Measurements from ENCODE around the gene FAM171A2. TPM values are rescaled to one million over a fixed set of nuclear protein-coding genes. Genes with fewer than 3 reads are reported as not detected.
"Not testable (repeated sequence)": the region's sequence is repeated elsewhere in the genome, so short reads cannot be mapped to it uniquely, and the experiment has no call there.

The FAM171A2 gene
- under 1 TPM; 0.35 to 0.43 TPM for total RNA-seq

DNA sequence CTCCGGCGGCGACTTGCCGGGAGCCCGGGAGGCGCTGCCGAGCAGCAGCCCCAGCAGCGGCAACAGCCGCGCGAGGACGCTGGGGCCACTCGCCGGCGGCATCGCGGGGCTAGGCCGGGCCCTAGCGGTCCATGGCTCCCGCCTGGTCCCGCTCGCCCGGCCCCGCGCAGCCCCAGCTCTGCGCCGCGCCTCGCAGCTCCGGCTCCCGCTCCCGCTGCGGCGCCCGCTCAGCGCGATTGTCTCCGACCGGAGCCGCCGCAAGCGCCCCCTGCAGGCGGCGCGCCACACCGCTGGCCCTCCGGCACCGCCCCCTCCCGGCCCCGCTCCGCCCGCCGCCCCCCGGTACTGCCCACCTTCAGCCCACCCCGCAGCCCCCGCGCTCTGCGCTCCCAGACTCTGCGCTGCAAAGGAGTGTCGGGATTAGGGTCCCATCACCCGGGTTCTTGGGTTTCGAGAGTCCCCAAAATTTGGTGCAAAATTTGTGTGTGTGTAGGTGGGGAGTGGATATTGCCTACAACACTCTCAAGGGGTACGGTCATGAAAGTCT is at the start of gene FAM171A2:
TSS of gene FAM171A2 (minus strand) at position 241 of the 547 bp plus-strand sequence. CDS start at position 102, 139 bp downstream.
- H3K36me3 Mint-ChIP-seq, result no peaks in the 10 kb centered on the region
- peak; percentile 89 to 94 for ATAC-seq
- H3K27ac Mint-ChIP-seq, result no peak within 1 kb of the TSS
- DNase-seq (ENCODE audit: low spot score in 2 of 2), result peak in 1 of 2 donors; percentile 83
- H3K9me3 Mint-ChIP-seq, result no peaks in the 10 kb centered on the region

- ATAC-seq, result no peak
- H3K36me3 Mint-ChIP-seq, result no peaks in the 10 kb centered on the region
- H3K27ac Mint-ChIP-seq, result no peak overlapping the region
- DNase-seq (ENCODE audit: low spot score in 2 of 2), result no peak
- no peaks in the 10 kb centered on the region for H3K9me3 Mint-ChIP-seq
These were observed 45.8 kb upstream of the FAM171A2 start for GRCh38 chr17:44409309-44410028.

DNA sequence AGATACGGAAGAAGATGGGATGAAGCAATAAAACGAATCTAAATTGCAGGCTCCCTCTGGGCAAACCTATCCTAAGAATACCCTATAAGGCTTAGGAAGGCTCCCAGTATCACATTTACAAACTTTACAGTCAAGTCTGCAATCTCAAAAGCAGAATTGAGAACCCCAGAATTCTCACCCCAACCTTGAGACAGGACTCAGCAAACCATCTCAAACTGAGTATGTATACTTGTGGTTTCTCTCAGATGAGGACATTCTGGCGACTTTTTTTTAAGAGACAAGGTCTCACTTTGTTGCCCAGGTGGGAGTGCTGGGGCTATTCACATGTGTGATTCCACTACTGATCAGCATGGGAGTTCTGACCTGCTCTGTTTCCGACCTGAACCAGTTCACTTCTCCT is 45.1 kb upstream of the FAM171A2 start:
- Mint-ChIP-seq H3K27ac (no peak overlapping the region), H3K9me3 (no peaks in the 10 kb centered on the region), H3K36me3 (no peaks in the 10 kb centered on the region)
- DNase-seq (ENCODE audit: low spot score in 2 of 2) (no peak), ATAC-seq (no peak)

DNA sequence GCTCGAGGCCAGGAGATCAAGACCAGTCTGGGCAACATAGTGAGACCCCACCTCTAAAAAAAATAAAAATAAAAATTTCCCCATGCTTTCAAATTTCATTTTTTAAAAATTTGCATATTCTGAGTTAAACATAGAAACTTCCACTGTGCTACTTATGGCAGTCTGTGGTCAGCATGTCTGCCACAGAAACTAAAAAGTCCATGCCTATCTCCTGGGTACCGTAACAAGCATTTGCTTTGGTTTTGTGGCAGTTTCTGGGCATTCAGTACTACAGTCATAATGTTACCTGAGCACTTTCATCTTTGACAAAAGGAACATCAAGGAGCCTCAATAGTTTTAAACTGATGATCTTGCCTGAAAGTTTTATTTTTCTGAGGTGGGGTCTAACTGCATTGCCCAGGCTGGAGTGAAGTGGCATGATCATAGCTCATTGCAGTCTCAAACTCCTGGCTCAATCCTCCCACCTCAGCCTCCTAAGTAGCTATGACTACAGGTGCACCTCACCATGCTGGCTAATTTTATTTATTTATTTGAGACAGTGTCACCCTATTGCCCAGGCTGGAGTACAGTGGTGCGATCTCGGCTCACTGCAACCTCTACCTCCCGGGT is 39.0 kb upstream of the FAM171A2 start:
- no peak for DNase-seq (ENCODE audit: low spot score in 2 of 2)
- Mint-ChIP-seq H3K27ac (peak overlapping the region in 1 of 2 donors; percentile 7), H3K9me3 (no peaks in the 10 kb centered on the region), H3K36me3 (peaks cover 16 to 20% of the 10 kb centered on the region in 2 donors)
- ATAC-seq, result peak; percentile 88 to 94

GRCh38 chr17:44400226-44400847 is 36.7 kb upstream of the FAM171A2 start:
- Mint-ChIP-seq H3K9me3 (no peaks in the 10 kb centered on the region), H3K27ac (peak overlapping the region in 1 of 2 donors; percentile 89), H3K36me3 (peaks cover 19 to 21% of the 10 kb centered on the region in 2 donors)
- no peak for ATAC-seq
- no peak for DNase-seq (ENCODE audit: low spot score in 2 of 2)

DNA sequence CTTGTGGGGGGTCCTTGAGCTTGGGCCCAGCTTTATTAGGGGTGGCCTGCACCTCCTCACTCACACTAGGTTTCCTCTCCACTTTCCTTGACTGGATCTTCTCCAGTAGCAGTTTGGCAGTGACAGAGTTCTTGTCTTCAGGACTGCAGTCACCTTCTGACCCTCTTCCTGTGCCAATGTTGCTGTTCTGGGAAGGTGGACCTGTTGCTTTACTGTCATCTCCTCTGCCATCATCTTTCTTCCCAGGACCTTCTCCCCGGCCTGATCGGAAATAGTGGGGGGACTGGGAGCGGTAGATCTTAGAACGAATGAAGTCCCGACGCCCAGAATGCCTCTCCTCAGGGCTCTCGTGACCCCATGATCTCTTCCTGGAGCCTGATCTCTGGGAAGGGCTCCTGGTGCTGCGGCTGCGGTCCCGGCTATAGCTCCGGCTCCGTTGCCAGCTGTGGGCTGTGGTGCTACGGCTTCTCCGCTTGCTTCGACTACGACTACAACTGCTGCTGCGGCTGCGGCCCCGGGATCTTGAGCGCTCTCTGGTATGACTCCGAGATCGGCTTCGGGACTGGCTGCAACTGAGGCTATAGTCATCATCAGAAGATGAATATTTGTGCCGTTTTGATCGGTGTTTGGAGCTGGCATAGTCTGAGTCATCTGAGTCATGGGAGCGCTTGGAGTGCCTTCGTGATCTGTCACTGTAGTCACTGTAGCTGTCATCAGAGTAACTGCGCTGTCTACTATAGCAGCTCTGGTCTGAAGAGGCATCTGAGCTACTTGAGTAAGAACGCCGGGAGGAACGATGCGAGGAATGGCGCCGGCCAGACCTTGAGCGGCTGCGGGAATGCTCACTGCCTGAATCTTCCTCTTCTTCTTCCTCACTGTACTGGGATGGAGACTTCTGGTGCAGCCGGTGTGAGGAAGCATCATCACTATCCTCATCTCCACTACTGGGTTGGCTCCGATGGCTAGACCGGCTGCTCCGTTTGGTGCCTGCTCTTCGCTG is 35.3 kb upstream of the FAM171A2 start:
- ATAC-seq, result no peak
- Mint-ChIP-seq H3K36me3 (peaks cover 19 to 21% of the 10 kb centered on the region in 2 donors), H3K9me3 (no peaks in the 10 kb centered on the region), H3K27ac (peak overlapping the region; percentile 42 to 52)
- no peak for DNase-seq (ENCODE audit: low spot score in 2 of 2)

DNA sequence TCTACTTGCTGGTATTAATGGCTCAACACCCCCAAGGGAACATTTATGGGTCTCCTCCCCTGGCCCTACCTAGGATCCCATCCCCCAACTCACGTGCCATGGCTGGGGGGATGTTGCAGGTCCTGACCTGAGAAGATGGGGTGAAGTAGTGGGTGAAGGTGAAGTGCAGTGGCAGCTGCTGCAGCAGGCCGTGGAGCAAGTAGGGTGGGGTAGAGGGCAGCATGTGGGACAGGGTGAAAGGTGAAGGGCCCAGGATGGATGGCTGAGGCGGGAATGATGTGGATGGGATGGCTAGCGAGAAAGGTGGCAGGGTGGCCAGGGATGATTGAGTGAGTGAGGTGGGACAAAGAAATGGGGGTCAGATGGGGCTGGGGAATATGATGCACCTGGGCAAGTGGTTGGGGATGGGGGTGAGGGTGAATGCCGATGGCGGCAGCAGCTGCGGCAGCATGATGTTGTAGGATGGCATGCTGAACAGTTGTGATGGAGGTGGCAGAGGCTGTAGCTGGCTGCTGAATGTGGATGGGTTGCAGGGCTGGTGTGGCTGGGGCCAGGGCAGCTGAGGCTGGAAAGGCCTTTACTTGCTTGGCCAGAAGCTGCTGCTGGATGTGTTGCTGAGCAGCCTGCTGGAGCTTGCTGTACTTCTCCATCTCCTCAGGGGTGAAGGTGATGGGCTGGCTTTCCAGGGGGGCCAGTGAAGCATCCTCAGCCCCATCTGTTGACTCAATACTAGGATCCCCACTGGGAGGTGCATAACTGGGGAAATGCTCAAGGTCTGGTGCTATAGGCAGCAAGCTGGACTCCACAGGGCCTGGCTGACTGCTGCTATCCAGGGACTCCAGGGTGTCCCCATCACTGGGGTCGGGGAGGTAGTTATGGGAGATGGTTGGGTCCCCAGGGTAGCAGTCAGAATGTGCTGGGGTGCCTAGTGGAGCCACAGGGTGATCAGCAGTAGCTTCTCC is 34.1 kb upstream of the FAM171A2 start:
- ATAC-seq, result no peak
- Mint-ChIP-seq H3K27ac (peak overlapping the region; percentile 42 to 72), H3K9me3 (no peaks in the 10 kb centered on the region), H3K36me3 (peaks cover 19 to 21% of the 10 kb centered on the region in 2 donors)
- no peak for DNase-seq (ENCODE audit: low spot score in 2 of 2)

- no peak for DNase-seq (ENCODE audit: low spot score in 2 of 2)
- no peak for ATAC-seq
- H3K9me3 Mint-ChIP-seq, result no peaks in the 10 kb centered on the region
- H3K36me3 Mint-ChIP-seq, result peaks cover 14 to 21% of the 10 kb centered on the region in 2 donors
- H3K27ac Mint-ChIP-seq, result peak overlapping the region in 1 of 2 donors; percentile 73
These were observed 33.3 kb upstream of the FAM171A2 start for GRCh38 chr17:44396946-44397345.

GRCh38 chr17:44394833-44395232 is 31.2 kb upstream of the FAM171A2 start:
- no peak for DNase-seq (ENCODE audit: low spot score in 2 of 2)
- Mint-ChIP-seq H3K36me3 (peaks cover 8 to 15% of the 10 kb centered on the region in 2 donors), H3K9me3 (no peaks in the 10 kb centered on the region), H3K27ac (no peak overlapping the region)
- no peak for ATAC-seq

DNA sequence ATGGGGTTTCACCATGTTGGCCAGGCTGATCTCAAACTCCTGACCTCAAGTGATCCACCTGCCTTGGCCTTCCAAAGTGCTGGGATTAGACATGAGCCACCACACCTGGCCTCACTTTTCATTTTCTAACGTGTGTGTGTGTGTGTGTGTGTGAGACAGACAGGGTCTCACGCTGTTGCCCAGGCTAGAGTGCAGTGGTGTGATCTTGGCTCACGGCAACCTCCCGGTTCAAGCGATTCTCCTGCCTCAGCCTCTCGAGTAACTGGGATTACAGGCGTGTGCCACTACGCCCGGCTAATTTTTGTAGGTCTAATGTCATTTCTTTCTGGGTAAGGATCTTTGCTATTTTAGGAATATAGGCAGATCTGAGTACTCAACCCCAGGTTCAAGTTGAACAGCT is 30.5 kb upstream of the FAM171A2 start:
- not testable (repeated sequence) for ATAC-seq; H3K9me3 Mint-ChIP-seq; DNase-seq (ENCODE audit: low spot score in 2 of 2)
- Mint-ChIP-seq H3K27ac (peak overlapping the region in 1 of 2 donors; percentile 66), H3K36me3 (peaks cover 8 to 14% of the 10 kb centered on the region in 2 donors)

- H3K27ac Mint-ChIP-seq, result peak overlapping the region in 1 of 2 donors; percentile 3
- ATAC-seq, result no peak
- peaks cover 0 to 4% of the 10 kb centered on the region in 2 donors for H3K36me3 Mint-ChIP-seq
- H3K9me3 Mint-ChIP-seq, result no peaks in the 10 kb centered on the region
- no peak for DNase-seq (ENCODE audit: low spot score in 2 of 2)
These were observed 26.7 kb upstream of the FAM171A2 start for GRCh38 chr17:44390250-44390870.

DNA sequence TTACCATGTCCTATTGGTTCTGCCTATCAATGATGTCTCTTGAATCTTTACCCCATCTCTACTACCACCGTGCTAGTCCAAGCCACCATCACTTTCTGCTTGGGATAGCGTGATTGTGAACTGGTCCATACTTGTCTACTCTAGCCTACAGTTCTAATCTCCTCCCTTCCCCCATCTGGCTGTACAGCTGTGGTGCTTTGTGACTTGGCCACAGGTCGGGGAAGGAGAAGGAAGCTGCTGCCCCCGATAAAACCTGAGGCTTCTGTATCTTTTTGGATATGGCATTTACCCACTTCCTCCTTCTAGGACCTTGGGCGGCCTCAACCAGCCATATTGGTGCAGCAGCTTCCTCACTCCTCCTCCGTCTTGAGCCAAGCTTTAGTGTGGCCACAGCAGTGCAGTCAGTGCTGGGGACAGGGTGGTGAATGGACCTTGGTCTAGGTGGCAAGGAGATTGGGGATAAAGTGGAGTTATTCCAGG is 26.1 kb upstream of the FAM171A2 start:
- H3K36me3 Mint-ChIP-seq, result peaks cover 0 to 4% of the 10 kb centered on the region in 2 donors
- DNase-seq (ENCODE audit: low spot score in 2 of 2), result no peak
- peak overlapping the region in 1 of 2 donors; percentile 3 for H3K27ac Mint-ChIP-seq

DNA sequence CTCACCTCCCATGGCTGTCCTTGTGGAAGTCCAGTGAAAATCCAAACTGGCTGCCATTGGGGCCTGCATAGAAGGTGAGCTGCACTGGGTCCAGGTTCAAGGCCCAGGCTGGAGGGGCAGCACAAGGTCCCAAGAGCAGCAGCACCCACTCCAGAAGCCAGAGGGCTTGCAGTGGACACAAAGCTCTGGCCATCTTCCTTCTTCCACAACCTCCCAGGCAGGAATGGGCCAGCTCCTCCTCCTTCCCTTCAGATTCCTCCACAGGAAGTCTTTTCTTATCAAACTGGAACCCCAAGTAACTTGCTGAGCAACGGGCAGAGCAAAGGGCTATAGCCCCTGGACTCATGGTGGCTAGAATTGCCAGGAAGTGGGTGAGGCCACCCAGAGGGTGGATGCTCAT is 25.6 kb upstream of the FAM171A2 start, which contains the start of gene ITGA2B:
TSS of gene ITGA2B (minus strand) at position 369 of the 400 bp plus-strand sequence. CDS start at position 193, 176 bp downstream.
- no peaks in the 10 kb centered on the region for H3K9me3 Mint-ChIP-seq
- no peak for ATAC-seq
- DNase-seq (ENCODE audit: low spot score in 2 of 2), result no peak
- H3K36me3 Mint-ChIP-seq, result peaks cover 0 to 4% of the 10 kb centered on the region in 2 donors
- peak within 1 kb of the TSS in 1 of 2 donors; percentile 3 for H3K27ac Mint-ChIP-seq

More for the DNA sequence above, 26.1 kb upstream of the FAM171A2 start:
- H3K9me3 Mint-ChIP-seq, result no peaks in the 10 kb centered on the region
- no peak for ATAC-seq

DNA sequence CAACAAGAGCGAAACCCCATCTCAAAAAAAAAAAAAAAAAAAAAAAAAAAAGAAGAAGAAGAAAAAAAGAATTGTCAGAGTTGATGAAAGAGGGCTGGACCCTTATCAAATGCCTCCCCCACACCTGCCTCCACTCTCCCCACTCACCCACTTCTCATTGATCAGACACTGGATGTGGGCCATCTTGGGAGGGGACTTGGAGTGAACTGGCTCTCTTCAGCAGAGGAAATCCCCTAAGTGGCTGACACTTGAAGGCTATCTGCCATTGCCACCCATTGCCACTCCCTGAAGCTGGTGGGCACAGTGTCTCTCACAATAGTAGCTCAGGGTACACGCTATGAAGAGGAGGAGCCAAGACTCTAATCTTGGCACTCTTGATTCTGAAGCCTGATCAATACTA is 24.2 kb upstream of the FAM171A2 start:
- ATAC-seq, result no peak
- Mint-ChIP-seq H3K36me3 (peaks cover 0 to 4% of the 10 kb centered on the region in 2 donors), H3K9me3 (no peaks in the 10 kb centered on the region), H3K27ac (no peak overlapping the region)
- DNase-seq (ENCODE audit: low spot score in 2 of 2), result no peak
